Measurements from ENCODE around the gene ELF3. TPM values are rescaled to one million over a fixed set of nuclear protein-coding genes. Genes with fewer than 3 reads are reported as not detected.

ELF3 gene
- total and polyA plus RNA-seq, 10 of the 15 experiments (the other 5 are each of a cell fraction or from before 2014, with no cell fraction given): 0.07 to 14.3 (median 0.58) TPM; not detected in 1

- WGBS (ENCODE audit: insufficient coverage, insufficient replicate concordance, low lambda C conversion rate, missing lambda C conversion rate): 71% methylated on average over 12 of the region's 12 CpGs
- no peaks in the 10 kb centered on the region for H3K79me2 ChIP-seq (ENCODE audit: control insufficient read depth, insufficient read depth, low read length)
- no peak overlapping the region for H2AFZ ChIP-seq (ENCODE audit: control insufficient read depth, low read depth, low read length)
- no peak for TF ChIP-seq TCF12 (IDR thresholded peaks at IDR 0.05; ENCODE audit: low read depth, low read length)
- no peak for TF ChIP-seq POLR2AphosphoS2 (IDR thresholded peaks at IDR 0.05; ENCODE audit: low read depth, low read length)
- no peak for TF ChIP-seq ZBTB33 (IDR thresholded peaks at IDR 0.05)
- TF ChIP-seq JUNB (IDR thresholded peaks at IDR 0.05): no peak
- no peak for TF ChIP-seq WRNIP1 (IDR thresholded peaks at IDR 0.05; ENCODE audit: borderline replicate concordance, low read depth, low read length)
- intact Hi-C loops (cut with micrococcal nuclease; ENCODE audit: unreplicated experiment) (no loop called here), in situ Hi-C loops (cut with MboI) (loop anchor here (5.0 kb wide), 1 partner anchor 109 kb away; the partner anchor contains the start of gene GPR37L1)
- H3K27me3 ChIP-seq (replicated peaks in 1 of 2; ENCODE audit: control insufficient read depth in 2 of 2, insufficient read depth in 2 of 2, low read length in 1 of 2): no peaks in the 10 kb centered on the region
- ChIA-PET CTCF (no interaction called here), POLR2A (no interaction called here), RAD21 (ENCODE audit: unreplicated experiment) (no interaction called here), SMC1A (ENCODE audit: uncharacterized antibody, unreplicated experiment) (interaction anchor here (0.6 kb wide), 1 partner anchor 20 kb away, joined by 3 read pairs; no protein-coding TSS in a partner anchor)
- no peaks in the 10 kb centered on the region for H3K36me3 ChIP-seq (ENCODE audit: control insufficient read depth in 2 of 2, insufficient read depth in 2 of 2, low read length in 1 of 2)
- no peak overlapping the region for H3K27ac ChIP-seq (ENCODE audit: control insufficient read depth, insufficient read depth)
- no peaks in the 10 kb centered on the region for H3K9me3 ChIP-seq (replicated peaks; ENCODE audit: control insufficient read depth, insufficient read depth, low read length)
- no peak overlapping the region for H3K4me2 ChIP-seq (ENCODE audit: control insufficient read depth, insufficient read depth)
- no TSS peak for BruUV-seq (replicated peaks)
- ATAC-seq (no peak), DNase-seq (ENCODE audit: low read depth, low spot score) (no peak), FAIRE-seq (no peak)
- H3K9ac ChIP-seq (ENCODE audit: control insufficient read depth, insufficient read depth, low read length): no peak overlapping the region
- H4K20me1 ChIP-seq (ENCODE audit: control insufficient read depth, insufficient read depth): no peaks in the 10 kb centered on the region
- H3K4me3 ChIP-seq: no peak overlapping the region
- H3K4me1 ChIP-seq (ENCODE audit: control insufficient read depth, insufficient read depth, low read length): peaks cover 11% of the 10 kb centered on the region
Observed at GRCh38 chr1:202013603-202014002, 3.2 kb downstream of the ELF3 start.

- Histone ChIP-seq H3K27me3 (replicated peaks in 1 of 2; ENCODE audit: control insufficient read depth in 2 of 2, insufficient read depth in 2 of 2, low read length in 1 of 2) (no peaks in the 10 kb centered on the region), H4K20me1 (ENCODE audit: control insufficient read depth, insufficient read depth) (no peaks in the 10 kb centered on the region), H3K9ac (ENCODE audit: control insufficient read depth, insufficient read depth, low read length) (no peak overlapping the region), H2AFZ (ENCODE audit: control insufficient read depth, low read depth, low read length) (no peak overlapping the region), H3K9me3 (replicated peaks; ENCODE audit: control insufficient read depth, insufficient read depth, low read length) (no peaks in the 10 kb centered on the region), H3K4me3 (no peak overlapping the region), H3K4me2 (ENCODE audit: control insufficient read depth, insufficient read depth) (no peak overlapping the region), H3K4me1 (ENCODE audit: control insufficient read depth, insufficient read depth, low read length) (peaks cover 11% of the 10 kb centered on the region), H3K79me2 (ENCODE audit: control insufficient read depth, insufficient read depth, low read length) (no peaks in the 10 kb centered on the region), H3K27ac (ENCODE audit: control insufficient read depth, insufficient read depth) (no peak overlapping the region), H3K36me3 (ENCODE audit: control insufficient read depth in 2 of 2, insufficient read depth in 2 of 2, low read length in 1 of 2) (no peaks in the 10 kb centered on the region)
- ChIA-PET CTCF (no interaction called here), RAD21 (ENCODE audit: unreplicated experiment) (no interaction called here), SMC1A (ENCODE audit: uncharacterized antibody, unreplicated experiment) (interaction anchor here (0.6 kb wide), 1 partner anchor 20 kb away, joined by 3 read pairs; no protein-coding TSS in a partner anchor), POLR2A (no interaction called here)
- WGBS (ENCODE audit: insufficient coverage, insufficient replicate concordance, low lambda C conversion rate, missing lambda C conversion rate): 69% methylated on average over 6 of the region's 6 CpGs
- in situ Hi-C loops (cut with MboI): loop anchor here (5.0 kb wide), 1 partner anchor 108 kb away; the partner anchor contains the start of gene GPR37L1
- DNase-seq (ENCODE audit: low read depth, low spot score): no peak
- no peak for FAIRE-seq
- no peak for ATAC-seq
- intact Hi-C loops (cut with micrococcal nuclease; ENCODE audit: unreplicated experiment): no loop called here
- BruUV-seq (replicated peaks): no TSS peak
- TF ChIP-seq NR2C1 (IDR thresholded peaks at IDR 0.05) (no peak), BCLAF1 (IDR thresholded peaks at IDR 0.05) (no peak), ZBTB4 (CRISPR knock-in tag; IDR thresholded peaks at IDR 0.05) (no peak), JUNB (IDR thresholded peaks at IDR 0.05) (no peak), IKZF2 (IDR thresholded peaks at IDR 0.05) (no peak)
Observed at GRCh38 chr1:202014060-202014459, 3.7 kb downstream of the ELF3 start.
